PC-9 (cell line): ENCODE results near the gene CMTR1. TPM values are rescaled to one million over a fixed set of nuclear protein-coding genes. Genes with fewer than 3 reads are reported as not detected.

ENCODE experiments used
- BruUV-seq: library from RNA; stranded (reverse); fragments of 400-500 nt; replicated peaks from 2 replicates; lab custom pipeline; 2021; lab: Mats Ljungman, UMichigan
- CTCF ChIA-PET: fragments of 300-600 bp; sonication (Branson Sonifier 250); formaldehyde crosslinking; loops from one replicate; lab custom pipeline; 2022; ENCODE audit warnings: antibody characterized with exemption; lab: Charles Lee
- POLR2A ChIA-PET: fragments of 300-600 bp; sonication (Branson Sonifier 250); formaldehyde crosslinking; loops from one replicate; lab custom pipeline; 2022; ENCODE audit warnings: antibody characterized with exemption; ENCODE audit not compliant: unreplicated experiment; lab: Charles Lee
- DNase-seq, 2 experiments: peaks; one replicate each; pipeline versions ENCODE4 v3.0.0 to v3.0.0-alpha.2; 2015 to 2022; ENCODE audit warnings: mixed read lengths in 1 of 2
- H2AFZ ChIP-seq: fragments of 200-600 bp; sonication (generic); 2 replicates; pipeline ENCODE4 v1.8.1; 2017; ENCODE audit warnings: antibody characterized with exemption
- H3F3A ChIP-seq: fragments of 200-600 bp; sonication (generic); 2 replicates; pipeline ENCODE4 v1.8.1; 2017; ENCODE audit warnings: antibody characterized with exemption, mild to moderate bottlenecking, low read depth; ENCODE audit not compliant: insufficient read depth
- H3K27ac ChIP-seq: fragments of 200-600 bp; sonication (generic); 2 replicates; pipeline ENCODE4 v1.6.1; 2016; ENCODE audit warnings: mixed run types
- H3K27me3 ChIP-seq: fragments of 200-600 bp; sonication (generic); 2 replicates; pipeline ENCODE4 v1.6.1; 2016; ENCODE audit warnings: low read depth, mixed run types; ENCODE audit not compliant: insufficient read depth
- H3K36me3 ChIP-seq: fragments of 200-600 bp; sonication (generic); 2 replicates; pipeline ENCODE4 v1.6.1; 2016; ENCODE audit warnings: low read depth, mixed run types
- H3K4me1 ChIP-seq: fragments of 200-600 bp; sonication (generic); replicated peaks from 2 replicates; pipeline ENCODE4 v1.6.1; 2016; ENCODE audit warnings: mixed run types; ENCODE audit not compliant: insufficient read depth
- H3K4me2 ChIP-seq: fragments of 200-600 bp; sonication (generic); 2 replicates; pipeline ENCODE4 v1.6.1; 2017; ENCODE audit warnings: mixed run types
- H3K4me3 ChIP-seq: fragments of 200-600 bp; sonication (generic); 2 replicates; pipeline ENCODE4 v1.6.1; 2016; ENCODE audit warnings: mixed run types
- H3K79me2 ChIP-seq: fragments of 200-600 bp; sonication (generic); 2 replicates; pipeline ENCODE4 v1.6.1; 2017; ENCODE audit warnings: low read depth, mixed run types
- H3K9me2 ChIP-seq: fragments of 200-600 bp; sonication (generic); 2 replicates; pipeline ENCODE4 v1.8.1; 2017; ENCODE audit warnings: mild to moderate bottlenecking; ENCODE audit not compliant: insufficient read depth
- H3K9me3 ChIP-seq: fragments of 200-600 bp; sonication (generic); 2 replicates; pipeline ENCODE4 v1.8.1; 2016; ENCODE audit warnings: low read depth; ENCODE audit not compliant: insufficient read depth
- H4K20me1 ChIP-seq: fragments of 200-600 bp; sonication (generic); 2 replicates; pipeline ENCODE4 v1.8.1; 2017; ENCODE audit not compliant: insufficient read depth
- EZH2 ChIP-seq: fragments of 200-600 bp; sonication (generic); IDR thresholded peaks from 2 replicates; pipeline ENCODE4 v1.8.0; 2017; ENCODE audit warnings: antibody characterized with exemption, low read depth
- intact Hi-C: fragments of 100-400 bp; cut with micrococcal nuclease; formaldehyde crosslinking; loops from one replicate; pipeline ENCODE4 v1.10.0; 2022; ENCODE audit not compliant: unreplicated experiment
- total RNA-seq: library from RNA; stranded (reverse); gene quantifications from 2 replicates; pipeline ENCODE4 v1.2.3, GENCODE V29; 2021
- TF ChIP-seq, protein P1 (sequence below): fragments of 200-600 bp; sonication (generic); conservative IDR thresholded peaks from 2 replicates; pipeline ENCODE4 v1.6.1; 2017; ENCODE audit warnings: mixed run types, antibody characterized with exemption, mild to moderate bottlenecking, moderate library complexity

CMTR1 gene
- total RNA-seq, 1 experiment from 2014 or later: 28.3 TPM

DNA sequence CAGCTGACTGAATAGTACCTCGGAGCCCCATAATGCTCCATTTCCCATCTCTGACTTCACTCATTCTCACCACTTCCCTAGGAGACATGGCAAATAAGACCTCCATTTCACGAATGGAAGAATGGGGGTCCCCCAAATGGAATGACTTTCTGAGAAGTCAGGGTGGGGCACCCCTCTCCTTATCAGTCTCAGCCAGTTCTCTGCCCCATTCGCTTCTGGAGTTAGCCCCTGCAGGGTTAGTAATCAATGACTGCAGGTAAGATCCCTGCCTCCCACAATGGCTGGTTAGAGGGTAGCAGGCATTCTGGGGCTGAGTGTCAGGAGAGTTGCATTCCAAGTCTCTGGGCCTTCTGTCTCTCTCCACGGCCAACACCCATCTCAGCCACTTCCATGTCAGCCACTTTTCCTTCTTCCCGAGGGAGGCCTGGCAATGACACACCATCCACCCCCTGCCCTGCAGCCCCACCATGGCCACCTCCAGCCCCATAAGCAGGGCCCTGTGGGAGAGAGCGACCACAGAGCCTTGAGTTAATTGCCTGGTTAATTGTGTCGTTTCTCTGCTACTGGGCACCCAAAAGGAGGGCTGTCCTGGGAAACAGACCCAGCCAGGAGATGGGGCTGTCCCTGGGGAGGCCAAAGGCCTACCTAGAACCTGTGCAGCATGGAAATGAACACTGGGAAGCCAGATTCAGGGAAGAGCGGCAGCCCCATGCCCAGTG, 53.3 kb downstream of the CMTR1 start:
- DNase-seq: no peak
- POLR2A ChIA-PET: no interaction called here
- intact Hi-C loops: loop anchor here (10.0 kb wide), 2 partner anchors 49 to 79 kb away; no protein-coding TSS in a partner anchor

DNA sequence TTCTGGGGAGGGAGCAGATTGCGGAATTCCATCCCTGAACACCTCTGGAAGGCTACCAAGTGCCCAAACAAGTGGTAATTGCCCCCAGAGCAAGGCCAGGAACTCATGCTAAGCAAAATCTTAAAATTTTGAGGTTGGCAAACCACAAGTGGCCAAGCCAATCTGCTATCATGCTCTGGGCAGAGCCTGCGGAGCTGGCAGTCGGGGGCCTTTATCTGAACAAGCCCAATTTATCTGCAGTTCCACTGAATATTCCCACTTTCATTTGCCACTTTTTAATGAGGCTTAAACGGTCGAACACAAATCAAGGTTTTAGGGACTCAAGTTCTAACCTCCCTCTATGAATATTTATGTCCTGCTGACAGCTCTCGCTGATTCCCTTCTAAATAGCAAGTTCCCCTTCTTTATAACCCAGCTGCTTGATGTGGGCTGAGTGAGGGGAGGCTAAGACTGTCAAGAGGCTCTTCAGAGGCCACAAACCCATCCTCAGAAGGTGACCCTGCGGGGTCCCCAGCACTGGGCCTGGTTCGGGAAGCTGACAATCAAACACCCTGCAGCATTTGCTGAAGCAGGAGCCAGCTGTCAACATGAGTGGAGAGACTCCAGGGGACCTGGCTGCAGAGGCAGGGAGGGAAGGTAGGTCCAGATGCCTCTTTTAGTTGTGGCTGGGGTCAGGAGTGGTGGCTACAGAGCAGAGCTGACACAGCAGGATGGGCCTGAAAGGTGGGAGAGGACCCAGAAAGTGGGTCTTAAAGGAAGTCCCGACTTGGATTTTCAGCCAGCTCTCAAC, 54.8 kb downstream of the CMTR1 start:
- BruUV-seq: no TSS peak
- Histone ChIP-seq H4K20me1 (no peaks in the 10 kb centered on the region; the same call in 1 of the 2 replicates), H2AFZ (no peak overlapping the region), H3K9me3 (no peaks in the 10 kb centered on the region), H3K9me2 (no peaks in the 10 kb centered on the region), H3K4me1 (no peaks in the 10 kb centered on the region), H3K27ac (no peak overlapping the region), H3K36me3 (no peaks in the 10 kb centered on the region), H3K79me2 (no peaks in the 10 kb centered on the region), H3F3A (no peaks in the 10 kb centered on the region), H3K4me3 (no peak overlapping the region), H3K27me3 (no peaks in the 10 kb centered on the region), H3K4me2 (no peak overlapping the region)
- no peak for DNase-seq
- intact Hi-C loops: loop anchor here (10.0 kb wide), 2 partner anchors 47 to 77 kb away; no protein-coding TSS in a partner anchor
- CTCF ChIA-PET: no interaction called here
- no peak for TF ChIP-seq EZH2
- TF ChIP-seq, protein P1, sequence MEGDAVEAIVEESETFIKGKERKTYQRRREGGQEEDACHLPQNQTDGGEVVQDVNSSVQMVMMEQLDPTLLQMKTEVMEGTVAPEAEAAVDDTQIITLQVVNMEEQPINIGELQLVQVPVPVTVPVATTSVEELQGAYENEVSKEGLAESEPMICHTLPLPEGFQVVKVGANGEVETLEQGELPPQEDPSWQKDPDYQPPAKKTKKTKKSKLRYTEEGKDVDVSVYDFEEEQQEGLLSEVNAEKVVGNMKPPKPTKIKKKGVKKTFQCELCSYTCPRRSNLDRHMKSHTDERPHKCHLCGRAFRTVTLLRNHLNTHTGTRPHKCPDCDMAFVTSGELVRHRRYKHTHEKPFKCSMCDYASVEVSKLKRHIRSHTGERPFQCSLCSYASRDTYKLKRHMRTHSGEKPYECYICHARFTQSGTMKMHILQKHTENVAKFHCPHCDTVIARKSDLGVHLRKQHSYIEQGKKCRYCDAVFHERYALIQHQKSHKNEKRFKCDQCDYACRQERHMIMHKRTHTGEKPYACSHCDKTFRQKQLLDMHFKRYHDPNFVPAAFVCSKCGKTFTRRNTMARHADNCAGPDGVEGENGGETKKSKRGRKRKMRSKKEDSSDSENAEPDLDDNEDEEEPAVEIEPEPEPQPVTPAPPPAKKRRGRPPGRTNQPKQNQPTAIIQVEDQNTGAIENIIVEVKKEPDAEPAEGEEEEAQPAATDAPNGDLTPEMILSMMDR: no peak
- POLR2A ChIA-PET: no interaction called here

More for the DNA sequence above, 53.3 kb downstream of the CMTR1 start:
- TF ChIP-seq, protein P1: no peak
- no peak for TF ChIP-seq EZH2
- Histone ChIP-seq H4K20me1 (no peaks in the 10 kb centered on the region; the same call in 1 of the 2 replicates), H3K9me3 (no peaks in the 10 kb centered on the region), H3K27ac (no peak overlapping the region), H3K4me2 (no peak overlapping the region), H3K36me3 (no peaks in the 10 kb centered on the region), H3K9me2 (no peaks in the 10 kb centered on the region), H3K4me3 (no peak overlapping the region), H2AFZ (no peak overlapping the region), H3K79me2 (no peaks in the 10 kb centered on the region), H3F3A (no peaks in the 10 kb centered on the region), H3K4me1 (no peaks in the 10 kb centered on the region), H3K27me3 (no peaks in the 10 kb centered on the region)
- CTCF ChIA-PET: interaction anchor here (0.7 kb wide), 1 partner anchor 219 kb away, joined by 6 read pairs; no protein-coding TSS in a partner anchor
- no TSS peak for BruUV-seq

DNA sequence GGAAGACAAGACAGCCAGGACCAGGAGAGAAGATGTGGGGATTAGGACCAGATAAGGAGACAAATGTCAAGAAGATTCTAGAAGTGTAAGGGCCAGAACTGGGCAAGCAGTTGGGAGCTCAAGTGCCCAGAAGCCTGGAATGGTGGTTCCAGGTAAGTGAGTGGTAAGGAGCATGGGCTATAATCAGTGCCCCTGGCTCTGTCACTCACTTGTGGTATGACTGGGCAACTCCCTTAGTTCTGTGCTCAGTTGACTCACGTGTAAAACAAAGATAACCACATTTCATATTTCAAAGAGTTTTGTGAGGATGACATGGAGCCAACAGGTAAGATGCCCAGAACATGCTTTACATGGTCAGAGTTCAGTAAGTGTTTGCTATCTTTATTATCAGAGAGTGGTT, 55.5 kb downstream of the CMTR1 start:
- no TSS peak for BruUV-seq
- Histone ChIP-seq H3K79me2 (no peaks in the 10 kb centered on the region), H3K27ac (no peak overlapping the region), H3K36me3 (no peaks in the 10 kb centered on the region), H3K27me3 (no peaks in the 10 kb centered on the region), H2AFZ (no peak overlapping the region), H3K9me3 (no peaks in the 10 kb centered on the region), H3K4me2 (no peak overlapping the region), H3F3A (no peaks in the 10 kb centered on the region), H3K4me1 (no peaks in the 10 kb centered on the region), H3K4me3 (no peak overlapping the region), H3K9me2 (no peaks in the 10 kb centered on the region), H4K20me1 (no peaks in the 10 kb centered on the region; the same call in 1 of the 2 replicates)
- CTCF ChIA-PET: no interaction called here
- POLR2A ChIA-PET: no interaction called here
- no peak for DNase-seq
- TF ChIP-seq EZH2: no peak
- TF ChIP-seq, protein P1: no peak
- intact Hi-C loops: loop anchor here (10.0 kb wide), 2 partner anchors 46 to 76 kb away; no protein-coding TSS in a partner anchor
